CD4-positive, alpha-beta T cell treated with Interleukin-15 for 4 hours (primary cell): ENCODE measurements around the gene ZNF835.

Experiments used
- DNase-seq: peaks from one replicate; pipeline ENCODE4 v3.0.0-alpha.2; 2020; ENCODE audit warnings: low spot score

Gene ZNF835

DNA sequence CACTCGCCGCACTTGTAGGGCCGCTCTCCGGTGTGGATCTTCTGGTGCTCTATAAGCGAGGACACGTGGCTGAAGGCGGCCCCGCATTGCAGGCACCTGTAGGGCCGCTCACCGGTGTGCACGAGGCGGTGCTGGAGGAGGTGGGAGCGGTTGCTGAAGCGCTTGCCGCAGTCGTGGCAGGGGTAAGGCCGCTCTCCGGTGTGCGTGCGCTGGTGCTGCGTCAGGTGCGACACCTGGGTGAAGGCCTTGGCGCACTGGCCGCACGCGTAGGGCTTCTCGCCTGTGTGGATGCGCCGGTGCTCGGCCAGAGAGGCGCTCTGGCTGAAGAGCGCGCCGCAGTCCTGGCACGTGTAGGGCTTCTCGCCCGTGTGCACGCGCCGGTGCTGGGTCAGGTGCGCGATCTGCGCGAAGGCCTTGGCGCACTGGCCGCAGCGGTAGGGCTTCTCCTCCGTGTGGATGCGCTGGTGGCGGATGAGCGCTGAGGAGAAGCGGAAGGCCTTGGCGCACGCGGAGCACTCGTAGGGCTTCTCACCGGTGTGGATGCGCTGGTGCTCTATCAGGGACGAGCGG lies 7.5 kb downstream of the ZNF835 start:
- DNase-seq, result no peak

- DNase-seq, result no peak
Observed at GRCh38 chr19:56661248-56661647, 10.3 kb downstream of the ZNF835 start.

- DNase-seq, result no peak
Observed at GRCh38 chr19:56660381-56661107, 11.0 kb downstream of the ZNF835 start.

GRCh38 chr19:56654151-56654550 lies 17.4 kb downstream of the ZNF835 start:
- no peak for DNase-seq

GRCh38 chr19:56643460-56643955 lies 28.0 kb downstream of the ZNF835 start:
- no peak for DNase-seq

DNA sequence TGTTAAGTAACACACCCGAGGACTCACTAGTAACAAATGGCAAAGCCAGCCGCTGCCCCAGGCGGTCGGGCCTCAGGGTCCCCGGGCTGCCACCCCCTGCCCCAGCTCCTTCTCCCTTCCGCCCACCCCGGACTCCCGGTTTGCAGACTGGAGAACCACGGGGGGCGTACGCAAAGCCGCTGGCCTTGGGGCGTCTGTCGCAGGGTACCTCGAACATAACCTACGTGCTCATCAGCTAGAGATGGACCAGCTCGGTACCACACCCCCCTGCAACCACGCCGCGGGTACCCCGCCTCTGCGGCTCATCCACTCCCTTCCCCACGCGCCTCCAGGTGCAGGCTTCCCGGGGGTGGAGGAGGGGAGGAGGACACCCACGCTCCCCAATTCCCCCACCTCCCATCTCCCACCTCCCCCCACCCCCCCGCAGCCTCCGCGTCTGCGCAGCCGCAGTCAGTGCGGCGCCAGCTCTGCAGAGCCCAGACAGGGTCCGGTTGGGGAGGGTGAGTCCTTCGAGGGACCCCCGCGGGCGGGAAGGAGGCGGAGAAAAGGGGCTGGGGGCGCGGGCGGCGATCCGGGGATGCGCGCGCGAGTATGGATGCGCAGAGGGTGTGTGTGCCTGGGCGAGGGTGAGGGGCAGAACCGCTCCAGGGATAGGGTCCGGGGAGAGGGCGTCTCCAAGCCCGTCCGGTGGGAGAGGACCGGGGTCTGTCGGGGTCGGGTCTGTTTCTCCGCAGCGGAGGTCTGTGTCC lies 28.7 kb downstream of the ZNF835 start, which contains the start of gene SMIM17:
SMIM17 (plus strand) TSS at position 449 of the 749 bp plus-strand sequence. CDS start 2,509 bp downstream, outside the sequence.
- DNase-seq, result no peak

GRCh38 chr19:56639217-56639616 lies 32.3 kb downstream of the ZNF835 start:
- no peak for DNase-seq

- DNase-seq, result no peak
Observed at GRCh38 chr19:56637976-56638555, 33.5 kb downstream of the ZNF835 start.

DNA sequence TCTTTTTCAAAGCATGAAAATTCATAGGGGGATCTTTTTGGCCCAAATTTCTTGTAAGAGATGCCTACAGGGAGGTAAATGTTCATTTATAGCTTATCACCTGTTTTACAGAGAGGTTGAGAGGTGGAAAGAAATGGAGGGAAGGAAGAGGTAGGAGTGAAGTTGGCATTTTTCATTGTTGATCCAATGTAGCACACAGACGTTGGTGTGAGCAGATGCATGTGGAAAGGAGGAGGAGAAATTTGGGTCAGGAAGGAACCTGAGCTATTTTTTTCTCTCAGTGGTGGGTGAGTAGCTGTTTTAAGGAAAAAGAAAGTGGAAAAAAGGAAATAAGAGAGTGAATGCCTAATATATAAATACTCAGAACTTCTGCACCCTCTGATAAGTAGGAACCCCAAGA lies 38.5 kb downstream of the ZNF835 start:
- DNase-seq, result no peak

DNA sequence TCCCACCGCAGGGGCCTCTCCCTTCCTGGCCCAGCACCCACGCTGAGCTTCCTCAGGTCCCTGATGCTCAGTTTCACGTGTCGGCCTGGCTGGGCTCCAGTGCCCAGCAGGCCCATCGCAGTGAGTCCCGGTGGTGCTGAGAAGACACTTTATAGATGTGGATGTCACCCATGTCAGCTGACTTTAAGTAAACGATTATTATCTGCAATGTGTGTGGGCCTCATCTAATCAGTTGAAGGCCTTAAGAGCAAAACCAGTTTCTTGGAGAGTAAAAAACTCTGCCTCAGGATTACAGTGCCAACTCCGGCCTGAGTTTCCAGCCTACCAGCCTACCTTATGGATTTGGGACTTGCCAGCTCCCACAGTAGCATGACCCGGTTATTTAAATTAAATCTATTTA lies 45.8 kb downstream of the ZNF835 start:
- no peak for DNase-seq

GRCh38 chr19:56623006-56623405 lies 48.6 kb downstream of the ZNF835 start:
- no peak for DNase-seq

GRCh38 chr19:56622374-56622773 lies 49.2 kb downstream of the ZNF835 start:
- no peak for DNase-seq

DNA sequence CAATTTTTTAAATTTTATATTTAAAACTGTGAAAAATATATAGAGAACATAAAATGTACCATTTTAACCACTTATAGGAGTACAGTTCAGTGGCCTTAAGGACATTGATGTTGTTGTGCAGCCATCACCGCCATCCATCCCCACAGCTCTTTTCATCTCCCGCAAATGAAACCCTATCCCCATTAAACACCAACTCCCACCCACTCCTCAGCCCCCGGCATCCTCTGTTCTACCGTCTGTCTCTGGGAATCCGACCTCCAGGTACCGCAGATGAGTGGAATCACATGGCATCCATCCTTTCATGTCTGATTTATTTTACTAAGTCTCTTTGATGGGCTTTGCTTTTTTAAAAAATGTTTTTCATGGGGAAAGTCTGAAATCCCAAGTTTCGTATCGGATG lies 52.4 kb downstream of the ZNF835 start:
- no peak for DNase-seq

- no peak for DNase-seq
Observed at GRCh38 chr19:56617531-56617930, 54.0 kb downstream of the ZNF835 start.

DNA sequence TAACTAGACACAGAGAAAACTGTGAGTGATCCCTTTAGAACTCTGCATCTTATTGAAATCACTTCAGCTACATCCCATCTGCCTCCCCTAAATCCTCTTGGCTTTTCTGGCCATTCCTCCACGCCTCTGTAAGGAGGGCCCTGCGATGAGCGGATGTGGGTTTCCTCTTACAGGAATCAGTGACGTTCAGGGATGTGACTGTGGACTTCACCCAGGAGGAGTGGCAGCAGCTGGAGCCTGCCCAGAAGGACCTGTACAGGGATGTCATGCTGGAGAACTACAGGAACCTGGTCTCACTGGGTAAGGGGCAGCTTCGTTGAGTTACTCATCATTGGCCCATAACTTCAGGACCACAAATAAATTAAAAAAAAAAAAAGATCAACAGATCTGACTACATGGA lies 57.9 kb downstream of the ZNF835 start:
- no peak for DNase-seq

DNA sequence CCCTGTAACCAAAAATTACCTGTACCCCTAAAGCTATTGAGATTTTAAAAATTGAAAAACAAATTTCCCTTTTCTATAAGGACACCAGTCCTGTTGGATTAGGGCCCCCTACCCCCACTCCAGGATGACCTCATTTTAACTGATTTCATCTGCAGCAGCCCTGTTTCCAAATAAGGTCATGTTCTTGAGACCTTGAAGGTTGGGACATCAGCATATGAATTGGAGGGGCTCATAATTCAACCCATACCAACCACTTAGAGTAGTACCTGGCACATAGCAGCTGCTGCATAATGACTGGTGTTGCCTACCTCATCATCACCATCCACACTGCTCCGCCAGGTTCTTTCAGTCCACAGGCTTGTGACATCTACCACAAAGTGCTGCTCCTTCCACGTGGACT lies 58.8 kb downstream of the ZNF835 start:
- no peak for DNase-seq
